H9 (cell line): ENCODE results near the gene TMEM86B. TPM values are rescaled to one million over a fixed set of nuclear protein-coding genes. Genes with fewer than 3 reads are reported as not detected.

ENCODE experiments used
- DNase-seq: peaks from one replicate; pipeline ENCODE4 v3.0.0-alpha.2; 2017
- H2AFZ ChIP-seq: one replicate; pipeline ENCODE4 v1.6.1; 2013; ENCODE audit warnings: mild to moderate bottlenecking, low read length, control low read depth, moderate library complexity
- H2AK5ac ChIP-seq: 2 replicates; pipeline ENCODE4 v1.6.1; 2013; ENCODE audit warnings: low read length, control low read depth, mixed read lengths; ENCODE audit not compliant: insufficient read length
- H2BK120ac ChIP-seq: one replicate; pipeline ENCODE4 v1.6.1; 2013; ENCODE audit warnings: low read depth, mild to moderate bottlenecking, low read length, control low read depth, inconsistent platforms; ENCODE audit not compliant: poor library complexity, severe bottlenecking
- H2BK12ac ChIP-seq: 2 replicates; pipeline ENCODE4 v1.6.1; 2013; ENCODE audit warnings: low read length, control low read depth, mixed read lengths, low read depth; ENCODE audit not compliant: insufficient read length
- H2BK15ac ChIP-seq: 2 replicates; pipeline ENCODE4 v1.6.1; 2013; ENCODE audit warnings: low read depth, low read length, control low read depth
- H2BK20ac ChIP-seq: one replicate; pipeline ENCODE4 v1.6.1; 2013; ENCODE audit warnings: low read depth, mild to moderate bottlenecking, low read length, control low read depth, inconsistent platforms; ENCODE audit not compliant: poor library complexity, severe bottlenecking
- H2BK5ac ChIP-seq: 2 replicates; pipeline ENCODE4 v1.6.1; 2013; ENCODE audit warnings: low read length, control low read depth, mixed read lengths; ENCODE audit not compliant: insufficient read length
- H3K14ac ChIP-seq: 2 replicates; pipeline ENCODE4 v1.6.1; 2013; ENCODE audit warnings: low read length, control low read depth; ENCODE audit not compliant: insufficient read depth
- H3K18ac ChIP-seq: 2 replicates; pipeline ENCODE4 v1.6.1; 2013; ENCODE audit warnings: low read depth, mild to moderate bottlenecking, mixed read lengths, low read length, control low read depth; ENCODE audit not compliant: insufficient read length
- H3K23ac ChIP-seq: 2 replicates; pipeline ENCODE4 v1.6.1; 2013; ENCODE audit warnings: low read length, control low read depth, mixed read lengths, low read depth; ENCODE audit not compliant: insufficient read length
- H3K23me2 ChIP-seq: 2 replicates; pipeline ENCODE4 v1.6.1; 2013; ENCODE audit warnings: low read depth, mild to moderate bottlenecking, mixed read lengths, low read length, control low read depth; ENCODE audit not compliant: insufficient read length, poor library complexity, severe bottlenecking
- H3K27ac ChIP-seq: 2 replicates; pipeline ENCODE4 v1.5.1; 2013; ENCODE audit warnings: low read length, control low read depth, mixed read lengths, low read depth; ENCODE audit not compliant: insufficient read length
- H3K27me3 ChIP-seq: 2 replicates; pipeline ENCODE4 v1.6.1; 2013; ENCODE audit warnings: low read length, control low read depth, inconsistent platforms; ENCODE audit not compliant: insufficient read depth
- H3K4ac ChIP-seq: 2 replicates; pipeline ENCODE4 v1.6.1; 2013; ENCODE audit warnings: low read depth, mild to moderate bottlenecking, control low read depth, inconsistent platforms, low read length, moderate library complexity
- H3K4me1 ChIP-seq: 2 replicates; pipeline ENCODE4 v1.6.1; 2013; ENCODE audit warnings: low read length, control low read depth, inconsistent platforms; ENCODE audit not compliant: insufficient read depth
- H3K4me2 ChIP-seq: 2 replicates; pipeline ENCODE4 v1.6.1; 2013; ENCODE audit warnings: low read length, control low read depth, mixed read lengths; ENCODE audit not compliant: insufficient read length, insufficient read depth
- H3K56ac ChIP-seq: 2 replicates; pipeline ENCODE4 v1.6.1; 2013; ENCODE audit warnings: low read depth, mild to moderate bottlenecking, mixed read lengths, low read length, control low read depth; ENCODE audit not compliant: insufficient read length
- H3K79me1 ChIP-seq: 2 replicates; pipeline ENCODE4 v1.6.1; 2013; ENCODE audit warnings: low read depth, mild to moderate bottlenecking, moderate library complexity, low read length, control low read depth, inconsistent platforms; ENCODE audit not compliant: insufficient read depth, poor library complexity, severe bottlenecking
- H3K79me2 ChIP-seq: 2 replicates; pipeline ENCODE4 v1.6.1; 2013; ENCODE audit warnings: low read length, control low read depth, inconsistent platforms; ENCODE audit not compliant: insufficient read depth
- H3K9ac ChIP-seq: 2 replicates; pipeline ENCODE4 v1.6.1; 2013; ENCODE audit warnings: low read length, control low read depth, mixed read lengths; ENCODE audit not compliant: insufficient read length; ENCODE audit errors: extremely low read depth
- H3K9me3 ChIP-seq: one replicate; pipeline ENCODE4 v1.6.1; 2013; ENCODE audit warnings: low read depth, low read length, inconsistent platforms; ENCODE audit not compliant: control insufficient read depth
- H3T11ph ChIP-seq: one replicate; pipeline ENCODE4 v1.6.1; 2013; ENCODE audit warnings: mild to moderate bottlenecking, low read length, control low read depth, inconsistent platforms
- H4K20me1 ChIP-seq: one replicate; pipeline ENCODE4 v1.6.1; 2013; ENCODE audit not compliant: control insufficient read depth, insufficient read length, insufficient read depth
- H4K5ac ChIP-seq: 2 replicates; pipeline ENCODE4 v1.6.1; 2013; ENCODE audit warnings: low read depth, mild to moderate bottlenecking, mixed read lengths, low read length, control low read depth; ENCODE audit not compliant: insufficient read length
- H4K8ac ChIP-seq: replicated peaks from 2 replicates; pipeline ENCODE4 v1.6.1; 2013; ENCODE audit warnings: low read length, control low read depth, mixed read lengths, low read depth; ENCODE audit not compliant: insufficient read length
- H4K91ac ChIP-seq: 2 replicates; pipeline ENCODE4 v1.6.1; 2013; ENCODE audit warnings: low read depth, mild to moderate bottlenecking, moderate library complexity, mixed read lengths, low read length, control low read depth; ENCODE audit not compliant: insufficient read length
- H3K27ac Mint-ChIP-seq, 3 experiments: 2 replicates in 2 of 3; 3 replicates in 1 of 3; pipeline ENCODE4 v1.8.0; 2020 to 2021; ENCODE audit warnings: mixed read lengths in 3 of 3, mild to moderate bottlenecking in 1 of 3, moderate library complexity in 1 of 3
- H3K27me3 Mint-ChIP-seq: 2 replicates; pipeline ENCODE4 v1.8.0; 2021; ENCODE audit warnings: low read depth, mild to moderate bottlenecking, moderate library complexity, mixed read lengths
- H3K36me3 Mint-ChIP-seq, 3 experiments: 2 replicates in 2 of 3; 3 replicates in 1 of 3; pipeline ENCODE4 v1.8.0; 2020 to 2021; ENCODE audit warnings: low read depth in 3 of 3, mixed read lengths in 3 of 3; ENCODE audit not compliant: insufficient read depth in 1 of 3
- H3K4me1 Mint-ChIP-seq, 2 experiments: 2 replicates each; pipeline ENCODE4 v1.8.0; 2020; ENCODE audit warnings: mixed read lengths in 2 of 2
- H3K4me3 Mint-ChIP-seq, 2 experiments: 2 replicates in 1 of 2; 3 replicates in 1 of 2; pipeline ENCODE4 v1.8.0; 2020 to 2021; ENCODE audit warnings: mild to moderate bottlenecking in 2 of 2, mixed read lengths in 2 of 2, moderate library complexity in 1 of 2
- H3K9me3 Mint-ChIP-seq, 2 experiments: 2 replicates in 1 of 2; 3 replicates in 1 of 2; pipeline ENCODE4 v1.8.0; 2020; ENCODE audit warnings: mild to moderate bottlenecking in 2 of 2, mixed read lengths in 2 of 2, moderate library complexity in 1 of 2
- CTCF ChIP-seq: fragments of 200-600 bp; sonication (generic); conservative IDR thresholded peaks from 3 replicates; pipeline ENCODE4 v1.8.0; 2021; ENCODE audit warnings: antibody characterized with exemption, mild to moderate bottlenecking
- WGBS: extraction: QIAGEN DNeasy Blood & Tissue Kit; methylation state at CpG from one replicate; pipeline ENCODE4 v1.1.7; 2013; ENCODE audit warnings: missing lambda C conversion rate, low lambda C conversion rate, mixed read lengths; ENCODE audit not compliant: insufficient read length; ENCODE audit errors: extremely low coverage; 5-methylcytosine and 5-hydroxymethylcytosine counted together
- total RNA-seq: library from RNA; stranded (reverse); gene quantifications from 2 replicates; pipeline ENCODE4 v1.2.1, GENCODE V29; 2021

TMEM86B gene
- total RNA-seq, 1 experiment from 2014 or later, result 4.5 TPM

DNA sequence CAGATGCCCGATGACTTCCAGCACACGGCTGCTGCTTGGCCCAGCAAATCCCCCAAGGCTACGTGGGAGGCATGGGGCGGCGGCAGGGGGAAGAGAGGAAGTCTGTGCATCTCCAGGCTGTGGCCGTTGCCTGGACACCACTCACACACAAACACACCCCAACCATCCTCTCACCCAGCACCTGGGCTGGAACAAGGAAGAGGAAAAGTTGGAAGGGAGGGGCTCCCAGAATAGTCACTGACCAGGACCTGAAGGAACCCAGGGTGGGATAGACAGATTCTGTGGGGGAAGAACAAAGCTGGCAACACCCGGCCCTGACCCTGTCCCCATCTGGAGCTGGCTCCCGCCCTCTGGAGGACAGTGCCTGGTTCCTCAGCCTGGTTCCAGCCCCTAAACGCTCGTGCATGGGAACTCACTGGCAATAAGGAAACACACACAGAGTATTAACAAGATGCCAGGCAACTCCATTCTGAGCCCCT lies 19.1 kb upstream of the TMEM86B start:
- H3K9ac ChIP-seq, result no peak overlapping the region
- H3K4me2 ChIP-seq, result no peak overlapping the region
- TF ChIP-seq CTCF, result no peak
- no peak overlapping the region for H3K18ac ChIP-seq
- no peak overlapping the region for H2BK120ac ChIP-seq
- H2AFZ ChIP-seq, result no peak overlapping the region
- H3K9me3 Mint-ChIP-seq, result no peaks in the 10 kb centered on the region
- no peak overlapping the region for H2BK12ac ChIP-seq
- H4K20me1 ChIP-seq, result no peaks in the 10 kb centered on the region
- H2BK5ac ChIP-seq, result no peak overlapping the region
- no peak overlapping the region for H3K27ac Mint-ChIP-seq
- H3K4me1 Mint-ChIP-seq, result peaks cover 0 to 5% of the 10 kb centered on the region in 2 experiments; a peak in 1 of 4 replicates
- peaks cover 12% of the 10 kb centered on the region; the same call in 1 of the 2 replicates for H3K79me2 ChIP-seq
- H3K23ac ChIP-seq, result no peak overlapping the region
- no CpG with 5 or more reads among the region's 10 CpGs for WGBS
- no peaks in the 10 kb centered on the region for H3K9me3 ChIP-seq
- no peaks in the 10 kb centered on the region for H3K27me3 ChIP-seq
- peaks cover 9 to 39% (median 35%) of the 10 kb centered on the region in 3 experiments; a peak in 6 of 7 replicates for H3K36me3 Mint-ChIP-seq
- no peak overlapping the region for H3T11ph ChIP-seq
- H3K79me1 ChIP-seq, result no peaks in the 10 kb centered on the region
- no peak overlapping the region for H3K56ac ChIP-seq
- H4K91ac ChIP-seq, result no peak overlapping the region
- no peak overlapping the region for H4K5ac ChIP-seq
- no peaks in the 10 kb centered on the region for H3K4me1 ChIP-seq
- H3K4ac ChIP-seq, result no peak overlapping the region
- DNase-seq, result no peak
- no peak overlapping the region for H3K27ac ChIP-seq
- no peaks in the 10 kb centered on the region for H3K23me2 ChIP-seq
- H3K4me3 Mint-ChIP-seq, result no peak overlapping the region
- no peak overlapping the region for H2AK5ac ChIP-seq
- no peak overlapping the region for H3K14ac ChIP-seq
- no peaks in the 10 kb centered on the region; the same call in 1 of the 2 replicates for H3K27me3 Mint-ChIP-seq
- H2BK20ac ChIP-seq, result no peak overlapping the region
- H4K8ac ChIP-seq, result no peak overlapping the region
- no peak overlapping the region for H2BK15ac ChIP-seq
